ENCODE results near the gene BCOR.

BCOR gene

GRCh38 chrX:40074959-40075332 is 22.8 kb downstream of the BCOR start:
- Histone ChIP-seq H3K4me3 (no peak overlapping the region), H3K27ac (no peak overlapping the region)

GRCh38 chrX:40074080-40074958 is 23.4 kb downstream of the BCOR start:
- Histone ChIP-seq H3K4me3 (no peak overlapping the region), H3K27ac (no peak overlapping the region)

DNA sequence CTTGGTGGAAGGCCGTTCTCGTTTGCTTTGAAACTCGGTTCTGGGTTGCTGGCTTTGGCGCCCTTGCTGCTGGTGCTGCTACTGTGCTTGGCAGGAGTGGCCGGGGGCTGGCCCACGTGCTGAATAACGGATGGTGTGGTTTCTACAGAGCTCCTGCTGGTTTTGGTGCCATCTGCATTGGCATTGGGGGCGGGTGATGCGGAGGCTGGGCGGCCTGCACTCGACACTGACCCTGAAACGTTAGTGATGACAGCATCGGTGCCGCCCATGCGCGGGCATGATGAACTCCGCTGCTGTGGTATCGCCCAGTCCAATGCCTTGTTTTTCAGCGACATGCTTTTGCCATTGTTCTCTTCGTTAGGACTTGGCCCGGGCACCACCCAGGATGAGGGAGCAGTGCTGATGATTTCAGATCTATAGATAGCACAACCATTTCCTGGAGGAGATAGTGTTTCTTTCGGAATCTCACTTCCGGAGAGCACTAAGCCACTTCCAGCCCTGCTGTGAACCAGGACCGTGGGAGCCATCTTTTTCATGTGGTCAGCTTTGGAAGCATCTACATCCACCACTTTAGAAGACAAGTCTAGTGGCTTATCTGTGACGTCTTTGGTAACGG is 24.2 kb downstream of the BCOR start:
- no peak overlapping the region for H3K27ac ChIP-seq
- no peak overlapping the region for H3K4me3 ChIP-seq

GRCh38 chrX:40072246-40072645 is 25.5 kb downstream of the BCOR start:
- Histone ChIP-seq H3K27ac (no peak overlapping the region), H3K4me3 (no peak overlapping the region)

GRCh38 chrX:40068048-40068447 is 29.7 kb downstream of the BCOR start:
- H3K27ac ChIP-seq, result no peak overlapping the region
- no peak overlapping the region for H3K4me3 ChIP-seq

DNA sequence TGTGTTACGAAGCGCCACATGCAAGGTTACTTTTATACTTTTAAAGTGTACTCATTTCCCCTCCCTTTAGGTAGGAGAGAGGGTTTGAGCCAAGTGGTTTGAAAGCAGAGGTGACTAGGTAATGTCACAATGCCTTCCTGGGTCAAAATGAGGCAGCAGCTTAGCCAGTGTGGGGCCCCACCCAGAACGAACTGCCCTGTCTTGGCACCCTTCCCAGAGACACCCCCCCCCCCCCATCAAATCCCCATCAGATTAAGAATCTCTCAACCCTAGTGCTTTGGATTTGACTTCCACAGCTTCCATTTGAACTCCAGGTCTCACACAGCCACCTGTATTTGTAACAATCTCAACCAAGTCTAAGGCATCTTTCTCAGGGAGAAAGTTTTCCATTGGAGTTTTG is 31.1 kb downstream of the BCOR start:
- Histone ChIP-seq H3K27ac (no peak overlapping the region), H3K4me3 (no peak overlapping the region)

DNA sequence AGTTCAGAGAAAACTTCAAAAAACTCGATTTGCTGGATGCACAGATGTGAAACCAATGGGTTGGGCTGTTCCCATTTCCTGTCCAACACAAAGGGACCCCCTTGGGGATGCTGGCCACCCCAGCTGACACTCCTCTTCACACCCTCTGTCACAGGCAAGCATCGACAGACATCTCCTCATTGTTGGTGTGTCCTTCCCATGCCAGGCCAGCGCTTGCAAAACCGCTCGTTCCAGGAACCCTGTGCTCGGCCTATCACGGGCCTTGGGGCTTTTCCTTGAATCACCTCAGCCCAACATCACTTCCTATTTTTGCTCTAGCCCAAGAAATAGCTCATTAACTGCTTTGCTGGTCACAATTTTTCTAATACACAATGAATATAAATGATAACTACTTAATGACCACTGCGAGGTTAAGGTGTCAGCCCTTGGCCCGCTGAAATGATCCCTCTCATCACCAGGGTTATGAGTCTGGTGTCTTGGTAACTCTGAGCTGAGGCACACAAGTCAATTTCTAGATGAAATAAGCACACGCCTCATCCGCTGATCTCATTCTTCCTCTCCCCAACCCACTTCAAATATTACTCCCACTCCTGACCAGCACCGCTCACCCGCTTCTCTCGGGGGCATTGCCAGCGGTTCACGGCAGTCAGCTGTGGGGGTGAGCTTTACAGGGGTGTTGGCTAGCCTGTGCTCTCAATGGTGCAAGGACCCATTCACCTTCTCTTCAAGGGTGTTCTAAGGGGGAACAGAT is 32.3 kb downstream of the BCOR start:
- Histone ChIP-seq H3K4me3 (no peak overlapping the region), H3K27ac (no peak overlapping the region)

- Histone ChIP-seq H3K4me3 (no peak overlapping the region), H3K27ac (no peak overlapping the region)
Measured at GRCh38 chrX:40064055-40064597, 33.6 kb downstream of the BCOR start.

DNA sequence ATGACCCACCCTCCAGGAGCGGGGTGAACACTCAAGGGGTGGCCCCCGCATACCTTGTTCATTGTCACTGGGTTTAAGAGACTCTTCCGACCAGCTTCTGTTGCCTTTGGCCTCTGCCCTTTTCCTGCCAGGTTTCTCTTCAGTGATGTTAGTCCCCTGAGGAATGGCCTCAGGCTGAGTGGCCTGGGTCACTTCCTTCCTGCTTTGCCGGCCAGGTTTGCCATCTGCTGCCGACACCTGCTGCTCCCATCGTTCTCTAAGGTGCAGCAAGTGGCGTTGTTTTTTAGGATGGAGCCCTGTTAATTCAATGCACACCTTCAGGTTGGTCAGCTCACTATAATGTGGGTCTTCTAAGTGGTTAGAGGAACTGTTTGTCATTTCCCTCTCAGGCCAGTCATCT is 34.2 kb downstream of the BCOR start:
- H3K4me3 ChIP-seq, result no peak overlapping the region
- H3K27ac ChIP-seq, result no peak overlapping the region

DNA sequence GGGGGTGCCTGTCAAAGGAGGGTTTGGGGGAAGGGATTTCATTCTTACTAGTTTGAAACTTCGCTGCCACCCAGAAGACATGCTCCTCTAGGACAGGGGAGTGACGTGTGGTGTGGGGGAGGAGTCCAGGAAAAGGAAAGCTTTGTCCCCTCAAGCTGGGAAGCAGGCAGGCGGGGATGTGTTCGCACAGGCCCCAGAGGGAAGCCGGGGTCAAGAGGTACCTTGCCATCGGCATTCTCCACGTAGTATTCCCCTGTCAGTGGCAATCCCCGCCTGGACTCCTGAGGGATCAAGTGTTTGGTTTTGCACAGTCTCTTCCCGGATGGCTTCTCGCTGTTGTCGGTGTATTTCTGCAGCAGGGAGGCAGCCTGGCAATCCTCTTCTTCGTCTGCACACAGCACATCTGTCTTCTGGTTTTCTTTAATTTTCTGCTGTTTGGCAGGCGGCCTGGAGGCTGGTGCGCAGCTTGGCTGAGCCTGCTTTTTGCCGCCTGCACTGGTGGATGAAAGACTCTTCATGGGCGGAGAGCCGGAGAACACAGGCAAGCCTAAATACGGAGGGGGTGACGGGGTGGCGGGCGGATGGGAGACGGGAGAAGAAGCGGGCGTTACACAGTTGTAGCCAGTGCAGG is 35.1 kb downstream of the BCOR start:
- no peak overlapping the region for H3K4me3 ChIP-seq
- no peak overlapping the region for H3K27ac ChIP-seq

DNA sequence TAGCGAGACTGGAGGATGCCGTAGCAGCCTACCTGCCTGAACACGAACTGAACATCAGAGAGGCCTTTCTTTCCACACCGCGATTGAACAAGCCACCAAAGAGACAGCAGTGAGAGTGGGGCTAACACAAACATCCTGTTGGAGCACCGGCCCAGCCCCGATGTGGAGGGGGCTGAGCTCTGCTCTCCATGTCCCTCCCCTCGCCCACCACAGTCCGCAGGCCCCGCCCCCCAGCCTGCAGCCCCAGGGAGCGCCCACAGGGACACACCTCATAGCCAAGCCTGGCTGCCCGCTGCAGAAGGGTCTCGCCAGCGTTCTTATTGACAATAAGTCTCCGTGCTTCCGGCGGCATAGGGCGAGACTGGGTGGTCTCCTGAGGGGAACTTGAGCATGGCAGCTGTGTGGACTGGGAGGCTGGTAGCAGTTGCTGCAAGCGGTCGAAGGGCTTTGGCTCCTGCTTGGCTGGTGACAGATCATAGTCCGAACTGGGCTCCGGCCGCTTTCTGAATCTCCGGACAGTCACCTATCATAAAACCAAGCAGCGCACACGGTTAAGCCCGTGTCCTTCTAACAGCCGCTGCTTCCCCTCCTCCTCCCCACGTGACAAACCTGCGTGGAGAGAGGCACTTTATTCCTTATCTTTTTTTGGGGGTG is 35.8 kb downstream of the BCOR start:
- Histone ChIP-seq H3K4me3 (no peak overlapping the region), H3K27ac (no peak overlapping the region)

GRCh38 chrX:40061005-40061404 is 36.8 kb downstream of the BCOR start:
- Histone ChIP-seq H3K27ac (no peak overlapping the region), H3K4me3 (no peak overlapping the region)

DNA sequence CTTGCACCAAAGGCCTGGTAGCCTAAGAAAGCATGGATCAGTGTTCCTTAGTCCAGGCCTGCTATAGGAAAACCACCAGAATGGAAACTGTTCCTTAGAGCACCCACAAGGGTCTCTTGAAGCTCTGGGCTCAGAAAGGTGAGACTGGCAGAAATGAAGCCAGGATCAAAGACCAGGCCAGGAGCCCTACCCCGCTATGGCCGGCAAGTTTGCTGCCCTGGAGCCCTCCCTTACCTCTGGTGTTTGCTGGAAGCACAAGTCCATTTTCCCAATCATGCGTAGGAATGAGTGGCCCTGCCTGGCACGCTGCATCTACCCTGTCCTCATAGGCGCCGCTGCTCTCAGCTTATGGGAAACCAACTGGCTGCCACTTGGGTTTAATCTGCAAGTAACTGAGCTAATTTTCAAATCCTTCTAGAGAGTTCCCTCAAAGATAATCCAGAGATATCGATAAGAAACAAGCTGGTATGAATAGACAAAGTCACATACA is 37.4 kb downstream of the BCOR start:
- Histone ChIP-seq H3K4me3 (no peak overlapping the region), H3K27ac (no peak overlapping the region)

GRCh38 chrX:40058719-40059118 is 39.0 kb downstream of the BCOR start:
- no peak overlapping the region for H3K27ac ChIP-seq
- H3K4me3 ChIP-seq, result no peak overlapping the region

DNA sequence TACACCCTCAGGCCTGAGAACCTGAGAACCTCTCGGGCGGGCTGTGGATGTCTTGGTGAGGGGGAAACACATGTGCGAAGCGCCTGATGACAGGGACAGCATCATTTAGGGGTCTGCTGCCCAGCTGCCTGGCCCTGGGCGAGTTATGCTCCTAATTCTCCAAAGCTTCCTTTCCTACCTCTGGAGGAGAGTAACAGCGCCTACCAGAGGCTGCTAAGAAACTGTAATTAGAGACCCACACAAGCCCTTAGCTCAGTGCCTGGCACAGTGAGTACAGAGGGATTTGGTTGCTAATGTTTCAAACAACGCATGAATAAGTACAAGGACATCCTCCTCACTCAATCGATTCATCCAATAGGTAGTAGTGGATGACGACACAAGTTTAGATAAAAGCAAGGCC is 40.4 kb downstream of the BCOR start:
- Histone ChIP-seq H3K4me3 (no peak overlapping the region), H3K27ac (no peak overlapping the region)

- H3K4me3 ChIP-seq, result no peak overlapping the region
Measured at GRCh38 chrX:40056420-40056819, 41.3 kb downstream of the BCOR start.

GRCh38 chrX:40055495-40055894 is 42.3 kb downstream of the BCOR start:
- H3K27ac ChIP-seq, result no peak overlapping the region
- H3K4me3 ChIP-seq, result no peak overlapping the region

More at GRCh38 chrX:40056420-40056819, 41.3 kb downstream of the BCOR start:
- H3K27ac ChIP-seq, result no peak overlapping the region

- no peak overlapping the region for H3K4me3 ChIP-seq
- no peak overlapping the region for H3K27ac ChIP-seq
Measured at GRCh38 chrX:40054793-40055192, 43.0 kb downstream of the BCOR start.

GRCh38 chrX:40050532-40050931 is 47.2 kb downstream of the BCOR start:
- H3K4me3 ChIP-seq, result no peak overlapping the region
- no peak overlapping the region for H3K27ac ChIP-seq
